HG02571 (cell line): ENCODE results near the gene CCDC167.

Experiments
- ATAC-seq: cut with Tn5 transposase; IDR thresholded peaks from one replicate; pipeline ENCODE4 v1.9.1; 2021; ENCODE audit warnings: mild to moderate bottlenecking, moderate library complexity; ENCODE audit not compliant: unreplicated experiment

CCDC167 gene

DNA sequence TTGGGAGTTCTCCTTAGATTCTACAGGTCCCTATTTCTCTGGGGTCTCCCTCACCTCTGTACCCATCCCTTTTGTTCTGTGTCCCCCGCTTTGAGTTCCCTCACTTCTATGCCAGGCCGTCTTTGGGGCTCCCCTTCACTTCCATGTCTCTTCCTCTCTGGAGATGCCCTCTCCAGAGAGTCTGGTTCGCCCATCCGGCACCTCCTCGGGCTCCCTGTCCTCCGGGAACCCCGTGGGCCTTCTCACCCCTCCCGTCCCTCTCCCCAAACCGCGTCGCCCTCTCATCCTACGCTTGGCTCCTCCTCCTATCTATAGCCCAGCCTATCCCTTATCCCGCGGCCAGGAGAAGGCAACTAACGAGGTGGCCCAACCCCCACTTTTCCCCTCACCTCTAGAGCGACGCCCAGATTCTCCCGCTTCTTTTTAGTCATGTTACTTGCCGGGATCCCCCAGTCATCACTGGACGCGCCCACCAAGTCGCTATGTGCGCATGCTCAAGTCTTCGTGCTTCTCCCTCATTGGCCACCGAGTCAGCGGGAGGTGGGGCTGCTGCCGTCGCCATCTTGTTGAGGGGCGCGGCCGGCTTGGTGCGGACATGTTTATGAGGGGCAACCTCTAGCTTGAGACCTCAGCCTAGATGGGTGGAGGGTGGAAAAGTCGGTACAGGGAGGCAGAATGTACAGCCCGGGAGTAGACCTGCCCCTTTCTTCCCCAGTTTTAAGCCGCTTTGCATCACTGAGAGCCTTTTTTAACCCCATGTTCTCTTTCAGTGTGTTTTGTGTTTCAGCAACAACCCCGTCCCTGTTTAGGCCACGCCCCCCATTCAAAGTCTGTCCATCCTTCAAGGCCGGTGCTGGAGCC lies at the start of gene CCDC167:
Gene CCDC167 (minus strand): TSS at position 461 of the 861 bp plus-strand sequence. CDS start 30 bp downstream, at position 431.
- ATAC-seq: peak; percentile 87

DNA sequence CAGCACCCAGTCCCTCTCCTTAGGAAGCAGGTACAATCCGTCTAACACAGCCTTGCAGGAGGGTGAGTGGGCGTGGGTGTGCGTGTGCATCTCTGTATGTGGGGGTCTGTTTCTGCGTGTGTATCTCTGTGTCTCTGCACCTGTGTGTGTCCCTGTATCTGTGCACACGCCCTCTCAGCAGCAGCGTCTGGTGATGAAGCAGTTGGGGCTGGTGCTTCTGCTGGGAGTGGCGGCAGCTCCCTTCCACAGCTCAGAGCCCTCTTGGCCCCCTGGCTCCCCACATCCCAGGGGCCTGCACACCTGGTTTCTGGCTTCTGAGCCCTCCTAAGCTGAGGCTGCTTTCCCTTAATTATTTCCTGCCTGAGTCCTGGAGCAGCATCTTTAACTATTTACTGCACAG lies 49.5 kb upstream of the CCDC167 start:
- no peak for ATAC-seq

- ATAC-seq: no peak
Measured at GRCh38 chr6:37548067-37548674, 48.5 kb upstream of the CCDC167 start.

- ATAC-seq: no peak
Measured at GRCh38 chr6:37547564-37548061, 47.9 kb upstream of the CCDC167 start.

DNA sequence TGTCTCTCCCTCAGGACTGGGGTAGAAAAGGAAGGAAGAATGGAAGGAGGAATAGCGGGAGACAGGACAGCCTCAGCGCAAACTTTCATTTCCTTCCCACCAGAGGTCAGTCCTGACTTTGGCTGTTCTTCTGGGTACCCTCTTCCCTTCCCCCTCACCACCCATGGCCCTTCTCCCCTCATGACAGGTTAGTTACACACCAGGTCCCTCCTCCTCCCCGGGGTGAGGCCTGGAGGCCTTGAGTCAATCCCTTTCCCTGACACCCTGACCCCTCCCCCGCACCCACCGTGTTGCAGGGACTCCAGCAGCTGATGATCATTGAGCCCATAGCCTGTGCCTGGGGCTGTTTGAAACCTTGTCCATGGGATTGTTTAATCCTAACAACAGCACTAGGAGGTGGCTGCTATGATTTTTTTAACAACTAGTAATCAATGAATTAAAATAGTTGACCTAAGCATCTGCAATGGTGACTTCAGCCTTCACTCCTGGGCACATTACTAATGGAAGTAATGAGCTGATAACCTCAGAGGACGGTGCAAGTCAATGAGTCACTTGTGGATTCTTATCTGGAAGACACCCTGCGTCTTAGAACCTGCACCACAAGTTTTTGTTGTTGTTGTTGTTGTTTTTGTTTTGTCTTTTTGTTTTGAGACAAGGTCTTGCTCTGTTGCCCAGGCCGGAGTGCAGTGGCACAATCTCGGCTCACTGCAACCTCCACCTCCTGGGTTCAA lies 46.6 kb upstream of the CCDC167 start:
- ATAC-seq: no peak

DNA sequence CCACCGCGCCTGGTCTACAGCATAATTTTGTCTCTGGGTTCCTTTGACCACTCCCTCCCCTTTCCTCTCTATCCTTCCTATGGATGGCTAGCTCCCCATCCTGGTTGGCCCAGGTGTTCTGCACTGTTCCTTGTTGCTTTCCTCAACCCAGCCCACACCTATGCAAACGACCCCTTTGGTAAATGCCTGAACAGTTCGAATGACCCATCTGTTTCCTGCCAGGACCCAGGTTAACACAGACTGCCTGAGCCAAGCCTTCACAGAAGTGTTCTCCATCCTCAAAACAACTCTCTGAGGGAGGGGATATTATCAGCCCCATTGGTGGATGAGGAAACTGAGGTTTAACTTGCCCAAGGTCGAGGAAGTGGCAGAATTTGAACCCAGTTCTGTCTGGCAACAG lies 44.8 kb upstream of the CCDC167 start:
- no peak for ATAC-seq

DNA sequence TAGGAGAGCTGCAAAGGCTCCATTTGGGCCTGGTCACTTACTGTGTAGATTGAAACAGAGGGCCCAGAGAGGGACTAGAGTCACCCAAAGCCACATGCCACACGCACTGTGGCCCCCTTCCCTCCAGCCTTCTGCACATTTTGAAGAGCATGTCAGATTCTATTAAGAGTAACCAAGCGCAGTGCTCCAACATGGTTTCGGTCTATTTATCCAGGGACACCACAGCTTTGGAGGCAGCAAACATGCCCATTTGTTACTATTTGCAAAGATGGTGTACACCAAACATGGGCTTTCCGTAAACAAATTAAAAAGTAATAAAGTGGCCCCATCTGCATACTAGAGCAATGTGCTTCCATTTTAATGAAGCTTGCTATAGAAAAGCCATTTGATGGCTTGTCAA lies 43.7 kb upstream of the CCDC167 start:
- no peak for ATAC-seq

GRCh38 chr6:37541346-37541745 lies 41.7 kb upstream of the CCDC167 start:
- ATAC-seq: no peak

DNA sequence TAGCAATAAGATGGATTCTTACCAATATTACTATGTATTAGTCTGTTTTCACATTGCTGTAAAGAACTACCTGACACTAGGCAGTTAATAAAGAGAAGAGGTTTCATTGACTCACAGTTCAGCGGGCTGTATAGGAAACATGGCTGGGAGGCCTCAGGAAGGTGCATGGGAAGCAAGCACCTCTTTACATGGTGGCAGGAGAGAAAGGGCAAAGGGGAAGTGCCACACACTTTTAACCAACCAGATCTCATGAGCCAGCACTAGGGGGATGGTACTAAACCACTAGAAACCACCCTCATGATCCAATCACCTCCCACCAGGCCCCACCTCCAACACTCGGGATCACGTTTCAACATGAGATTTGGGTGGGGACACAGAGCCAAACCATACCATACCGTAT lies 40.7 kb upstream of the CCDC167 start:
- ATAC-seq: no peak

DNA sequence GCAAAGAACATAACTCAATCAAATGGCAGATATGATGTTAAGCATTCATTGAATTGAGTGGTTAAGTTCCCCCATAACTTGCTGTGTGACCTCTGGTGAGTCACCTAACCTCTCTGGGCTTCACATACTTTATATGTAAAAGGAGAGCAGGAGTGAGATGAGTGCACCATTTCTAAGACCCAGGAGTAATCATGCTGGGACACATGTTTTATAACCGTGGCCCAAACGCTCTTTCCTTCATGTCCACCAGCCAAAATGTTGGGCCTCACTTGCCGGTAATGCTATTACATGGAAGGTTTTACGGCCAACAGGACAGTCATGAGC lies 40.3 kb upstream of the CCDC167 start:
- no peak for ATAC-seq

- no peak for ATAC-seq
Measured at GRCh38 chr6:37539171-37540028, 39.7 kb upstream of the CCDC167 start.

GRCh38 chr6:37538107-37538506 lies 38.4 kb upstream of the CCDC167 start:
- no peak for ATAC-seq

GRCh38 chr6:37537548-37537947 lies 37.9 kb upstream of the CCDC167 start:
- no peak for ATAC-seq

- no peak for ATAC-seq
Measured at GRCh38 chr6:37536491-37537190, 36.9 kb upstream of the CCDC167 start.

DNA sequence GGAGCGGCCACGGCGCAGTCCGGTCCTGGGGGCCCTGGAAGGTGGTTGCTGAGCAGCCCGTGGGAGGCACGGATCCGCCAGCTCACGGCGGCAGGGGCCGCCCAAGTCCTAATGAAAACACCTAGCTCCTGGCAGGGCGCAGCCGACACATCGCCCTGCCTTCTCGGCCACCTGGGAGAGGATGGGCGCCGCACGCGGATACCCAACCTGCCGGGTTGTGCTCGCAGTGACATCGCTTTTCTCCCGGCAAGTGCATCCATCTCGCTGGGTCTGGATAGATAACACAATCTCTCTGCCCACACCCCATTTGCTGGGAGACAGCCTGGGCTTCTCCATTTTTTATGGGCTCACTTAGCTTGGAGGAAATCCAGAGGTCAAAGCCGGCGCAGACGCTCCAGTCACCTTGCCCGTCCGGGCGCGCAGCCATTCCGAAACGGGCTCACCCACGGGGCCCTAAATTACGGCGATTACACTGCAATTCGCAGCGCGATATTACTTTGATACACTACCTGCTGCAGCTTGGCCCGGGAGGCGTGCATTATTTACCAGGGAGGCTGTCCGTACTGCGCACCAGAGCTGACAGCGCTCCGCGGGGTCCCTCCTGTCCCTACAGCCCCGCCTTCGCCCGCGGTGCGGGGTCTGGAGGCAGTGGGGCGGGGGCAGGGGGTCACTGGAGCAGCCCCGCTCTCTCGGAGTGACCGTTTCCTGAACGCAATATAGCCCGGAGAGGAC lies 36.2 kb upstream of the CCDC167 start:
- no peak for ATAC-seq

- no peak for ATAC-seq
Measured at GRCh38 chr6:37535428-37535758, 35.7 kb upstream of the CCDC167 start.

DNA sequence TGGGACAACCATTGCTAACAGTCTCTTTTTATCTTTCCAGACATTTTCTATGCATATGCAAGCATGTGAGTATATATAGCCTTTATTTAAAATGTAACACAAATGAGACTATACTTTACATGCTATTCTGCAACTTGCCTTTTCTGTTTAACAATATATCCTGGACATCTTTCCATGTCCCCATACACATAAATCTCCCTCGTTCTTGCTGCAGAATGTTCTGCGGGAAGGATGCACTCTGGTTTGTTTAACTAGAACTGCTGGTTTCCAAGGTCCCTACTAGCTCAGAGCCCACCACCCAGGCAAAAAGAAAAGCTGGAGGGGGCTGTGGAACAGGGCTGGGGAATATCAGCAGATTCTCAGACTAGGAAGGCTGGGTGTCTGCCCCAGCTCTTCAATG lies 35.2 kb upstream of the CCDC167 start:
- no peak for ATAC-seq

DNA sequence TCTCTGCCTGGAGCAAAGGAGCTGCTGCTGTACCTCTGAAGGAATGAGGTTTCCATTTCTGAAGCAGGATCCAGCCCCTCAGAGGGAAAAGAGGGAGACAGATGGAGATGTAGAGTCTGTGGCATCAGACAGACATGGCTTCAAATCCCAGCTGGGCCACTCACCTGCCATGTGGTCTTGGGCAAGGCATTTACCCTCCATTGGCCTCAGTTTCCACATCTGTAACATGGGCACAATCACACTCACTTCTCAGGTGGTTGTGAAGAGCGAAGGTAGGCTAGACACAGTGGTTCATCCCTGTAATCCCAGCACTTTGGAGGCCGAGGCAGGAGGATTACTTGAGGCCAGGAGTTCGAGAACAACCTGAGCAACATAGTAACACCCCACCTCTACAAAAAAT lies 32.4 kb upstream of the CCDC167 start:
- no peak for ATAC-seq

DNA sequence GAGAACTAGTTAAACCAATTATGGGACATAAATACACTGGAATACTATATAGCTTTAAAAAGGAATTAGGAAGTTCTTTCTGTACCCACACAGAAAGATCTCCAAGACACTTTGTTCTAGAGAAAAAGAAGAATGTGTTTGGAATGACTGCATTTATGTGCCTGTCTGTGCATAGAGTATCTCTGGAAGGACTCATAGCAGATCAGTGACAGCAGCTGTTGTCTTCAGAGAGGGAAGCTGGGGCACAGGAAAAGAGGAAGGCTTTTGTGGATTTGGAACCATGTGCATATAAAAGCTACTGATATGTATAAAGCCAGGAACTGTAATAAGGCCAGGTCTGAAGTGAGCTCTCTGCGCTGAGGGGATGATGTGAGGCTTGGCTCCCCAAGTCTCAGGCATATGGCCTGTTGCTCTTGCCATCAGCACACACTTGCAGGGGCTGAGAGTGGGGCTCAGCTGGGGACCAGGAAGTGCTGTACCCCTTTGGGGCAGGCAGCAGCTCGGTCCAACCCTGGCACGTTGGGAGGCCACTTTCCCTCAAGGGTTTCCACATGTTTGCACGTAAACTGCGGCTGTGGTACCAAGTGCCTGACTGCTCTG lies 31.8 kb upstream of the CCDC167 start:
- ATAC-seq: no peak
